Upper lobe of left lung (tissue), 4 donors: Measurements from ENCODE around the gene NSDHL.

Experiments
- CTCF ChIP-seq, 6 experiments: fragments of 450-650 bp in 4 of 6; fragments of 200-600 bp in 2 of 6; sonication (generic) in 2 of 6; IDR thresholded peaks; one replicate each; pipeline ENCODE4 v1.5.1; 2016 to 2019; ENCODE audit warnings: antibody characterized with exemption in 6 of 6
- EP300 ChIP-seq, 4 donors: sonication (generic); formaldehyde crosslinking; IDR thresholded peaks; one replicate each; pipeline ENCODE4 v1.5.1; 2017; ENCODE audit warnings: antibody characterized with exemption in 4 of 4, control low read depth in 2 of 4

DNA sequence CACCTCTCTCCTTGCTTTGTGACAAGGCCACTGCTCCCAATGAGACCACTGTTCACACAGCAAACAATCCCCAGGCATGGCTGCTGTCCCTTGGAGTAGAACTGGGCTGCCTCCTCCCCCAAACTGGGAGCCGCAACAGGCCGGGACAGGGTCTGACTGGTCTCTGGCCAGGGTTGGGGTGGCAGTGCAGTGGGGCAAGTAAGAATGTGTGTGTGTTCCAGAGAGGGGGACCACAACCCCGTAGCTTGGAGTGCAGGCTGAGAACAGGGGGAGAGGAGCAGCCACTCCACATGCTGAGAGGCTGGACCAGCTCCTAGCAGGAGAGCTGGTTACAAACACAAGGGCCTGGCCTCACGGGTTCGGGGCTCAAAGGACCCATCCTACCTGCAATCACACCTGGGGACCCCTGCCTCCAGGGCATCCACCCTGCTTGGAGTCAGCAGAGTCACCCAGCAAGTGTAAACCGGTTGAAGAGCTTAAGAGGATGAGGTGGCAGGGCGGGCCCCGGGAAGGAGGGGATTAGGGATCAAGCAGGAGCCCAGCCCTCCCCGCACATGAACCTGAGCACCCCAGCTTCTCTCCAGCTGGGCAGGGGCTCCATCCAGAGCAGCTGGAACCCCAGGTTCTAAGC is 63.2 kb downstream of the NSDHL start:
- no peak for TF ChIP-seq CTCF (IDR thresholded peaks at IDR 0.05)
- no peak for TF ChIP-seq EP300 (IDR thresholded peaks at IDR 0.05)
